GM23338 (cell line): Measurements from ENCODE around the gene ERC2. TPM values are rescaled to one million over a fixed set of nuclear protein-coding genes. Genes with fewer than 3 reads are reported as not detected.

Experiments used
- ATAC-seq: fragments of 200-7000 bp; cut with Tn5 transposase; 3 replicates; pipeline ENCODE4 v1.9.1; 2020
- DNase-seq: peaks from one replicate; pipeline ENCODE4 v3.0.0-alpha.2; 2015; ENCODE audit warnings: low spot score
- H2AFZ ChIP-seq: fragments of 200-600 bp; sonication (generic); 2 replicates; pipeline ENCODE4 v1.8.0; 2016; ENCODE audit warnings: antibody characterized with exemption, mild to moderate bottlenecking, moderate library complexity
- H3F3A ChIP-seq: fragments of 200-600 bp; sonication (generic); replicated peaks from 2 replicates; pipeline ENCODE4 v1.8.0; 2017; ENCODE audit warnings: antibody characterized with exemption, mixed run types, low read depth
- H3K27ac ChIP-seq: fragments of 200-600 bp; sonication (generic); 2 replicates; pipeline ENCODE4 v1.6.1; 2016; ENCODE audit warnings: low read depth
- H3K27me3 ChIP-seq: fragments of 200-600 bp; sonication (generic); 2 replicates; pipeline ENCODE4 v1.8.0; 2016; ENCODE audit warnings: mild to moderate bottlenecking, mixed run types, moderate library complexity; ENCODE audit not compliant: insufficient read depth
- H3K36me3 ChIP-seq: fragments of 200-600 bp; sonication (generic); 2 replicates; pipeline ENCODE4 v1.8.0; 2016; ENCODE audit warnings: mild to moderate bottlenecking; ENCODE audit not compliant: insufficient read depth
- H3K4me1 ChIP-seq: fragments of 200-600 bp; sonication (generic); 2 replicates; pipeline ENCODE4 v1.8.0; 2016; ENCODE audit warnings: mild to moderate bottlenecking, moderate library complexity; ENCODE audit not compliant: insufficient read depth
- H3K4me2 ChIP-seq: fragments of 200-600 bp; sonication (generic); 2 replicates; pipeline ENCODE4 v1.7.1; 2017; ENCODE audit warnings: mixed run types
- H3K4me3 ChIP-seq: fragments of 200-600 bp; sonication (generic); 2 replicates; pipeline ENCODE4 v1.6.1; 2016; ENCODE audit warnings: mixed run types
- H3K79me2 ChIP-seq: fragments of 200-600 bp; sonication (generic); replicated peaks from 2 replicates; pipeline ENCODE4 v1.8.0; 2017; ENCODE audit warnings: mild to moderate bottlenecking; ENCODE audit not compliant: insufficient read depth
- H3K9me2 ChIP-seq: fragments of 200-600 bp; sonication (generic); 2 replicates; pipeline ENCODE4 v1.8.0; 2017; ENCODE audit not compliant: insufficient read depth
- H4K20me1 ChIP-seq: fragments of 200-600 bp; sonication (generic); replicated peaks from 2 replicates; pipeline ENCODE4 v1.8.0; 2017; ENCODE audit warnings: mild to moderate bottlenecking; ENCODE audit not compliant: insufficient read depth
- H3K27ac Mint-ChIP-seq: 2 replicates; pipeline ENCODE4 v1.8.0; 2020; ENCODE audit warnings: inconsistent platforms, mild to moderate bottlenecking, moderate library complexity, mixed read lengths
- H3K27me3 Mint-ChIP-seq: 3 replicates; pipeline ENCODE4 v1.8.0; 2022; ENCODE audit warnings: low read depth, mild to moderate bottlenecking, moderate library complexity, mixed read lengths, inconsistent platforms; ENCODE audit not compliant: insufficient read depth, poor library complexity
- H3K36me3 Mint-ChIP-seq: 3 replicates; pipeline ENCODE4 v1.8.0; 2021; ENCODE audit warnings: low read depth, mild to moderate bottlenecking, inconsistent platforms, moderate library complexity, mixed read lengths
- H3K4me1 Mint-ChIP-seq: 3 replicates; pipeline ENCODE4 v1.8.0; 2020; ENCODE audit warnings: mild to moderate bottlenecking, inconsistent platforms, mixed read lengths
- H3K4me3 Mint-ChIP-seq: 3 replicates; pipeline ENCODE4 v1.8.0; 2021; ENCODE audit warnings: moderate library complexity, mild to moderate bottlenecking, inconsistent platforms, mixed read lengths
- H3K9me3 Mint-ChIP-seq: 3 replicates; pipeline ENCODE4 v1.8.0; 2020; ENCODE audit warnings: moderate library complexity, mild to moderate bottlenecking, inconsistent platforms, mixed read lengths
- CTCF ChIP-seq, 2 experiments: fragments of 200-600 bp in 1 of 2; sonication (generic) in 1 of 2; conservative IDR thresholded peaks; 2 replicates each; pipeline versions ENCODE4 v1.5.1 to v1.6.1; 2016 to 2017; ENCODE audit warnings: antibody characterized with exemption in 2 of 2, low read depth in 2 of 2, mild to moderate bottlenecking in 2 of 2, moderate library complexity in 1 of 2
- EZH2 ChIP-seq: fragments of 200-600 bp; sonication (generic); IDR thresholded peaks from one replicate; pipeline ENCODE4 v1.8.0; 2017; ENCODE audit warnings: antibody characterized with exemption, mild to moderate bottlenecking, low read depth; ENCODE audit not compliant: unreplicated experiment
- JUNB ChIP-seq: IDR thresholded peaks from one replicate; pipeline ENCODE4 v1.6.1; 2016; ENCODE audit warnings: antibody characterized with exemption; ENCODE audit not compliant: unreplicated experiment
- STAT1 ChIP-seq: IDR thresholded peaks from one replicate; pipeline ENCODE4 v1.6.1; 2016; ENCODE audit warnings: antibody characterized with exemption; ENCODE audit not compliant: unreplicated experiment
- ZNF462 ChIP-seq: fragments of 250-450 bp; sonication (Bioruptor Pico); IDR thresholded peaks from 2 replicates; pipeline ENCODE4 v1.5.0; 2020; ENCODE audit warnings: mild to moderate bottlenecking, moderate library complexity
- polyA plus RNA-seq: library from polyadenylated mRNA; unstranded; fragments of >200 nt; fragmentation: Nextera tagmentation; extraction: Ambion mirVana; gene quantifications from 2 replicates; pipeline ENCODE4 v1.2.1, GENCODE V29; 2016
- total RNA-seq: library from RNA; depleted of rRNA; stranded (reverse); fragments of >200 nt; shearing (Covaris generic); gene quantifications from 2 replicates; pipeline ENCODE4 v1.2.3, GENCODE V29; 2014

ERC2 gene
- total and polyA plus RNA-seq, 2 experiments from 2014 or later = 11.8 to 13.7 TPM

GRCh38 chr3:56122911-56123310 is 345.4 kb downstream of the ERC2 start:
- ATAC-seq = no peak
- H3K4me3 ChIP-seq = no peak overlapping the region
- H3K36me3 ChIP-seq = no peaks in the 10 kb centered on the region
- no peak for DNase-seq
- H3K4me2 ChIP-seq = peak overlapping the region; percentile 29
- peaks cover 43% of the 10 kb centered on the region for H3K4me1 Mint-ChIP-seq
- H3K9me3 Mint-ChIP-seq = peaks cover 3% of the 10 kb centered on the region; the same call in 2 of the 3 replicates
- no peak overlapping the region for H3K27ac ChIP-seq
- H3K27me3 Mint-ChIP-seq = peaks cover 1% of the 10 kb centered on the region
- H3K79me2 ChIP-seq = no peaks in the 10 kb centered on the region
- peaks cover 3% of the 10 kb centered on the region; the same call in 1 of the 2 replicates for H3K9me2 ChIP-seq
- H3K36me3 Mint-ChIP-seq = peaks cover 15% of the 10 kb centered on the region
- H3F3A ChIP-seq = no peaks in the 10 kb centered on the region
- TF ChIP-seq CTCF (conservative IDR thresholded peaks at IDR 0.05; ENCODE audit: low read depth in 2 of 2) (no peak), ZNF462 (CRISPR knock-in tag) (no peak), STAT1 (no peak)
- no peak overlapping the region for H3K27ac Mint-ChIP-seq
- no peaks in the 10 kb centered on the region for H3K27me3 ChIP-seq
- H4K20me1 ChIP-seq = no peaks in the 10 kb centered on the region
- H3K4me1 ChIP-seq = peaks cover 36% of the 10 kb centered on the region
- H3K4me3 Mint-ChIP-seq = no peak overlapping the region
- no peak overlapping the region for H2AFZ ChIP-seq

GRCh38 chr3:56121716-56122115 is 346.6 kb downstream of the ERC2 start:
- Histone ChIP-seq H3K4me3 (no peak overlapping the region), H3F3A (no peaks in the 10 kb centered on the region), H3K79me2 (no peaks in the 10 kb centered on the region), H3K4me1 (peaks cover 48% of the 10 kb centered on the region), H4K20me1 (no peaks in the 10 kb centered on the region), H3K27ac (no peak overlapping the region), H2AFZ (no peak overlapping the region), H3K9me2 (peaks cover 7% of the 10 kb centered on the region; the same call in 1 of the 2 replicates), H3K4me2 (no peak overlapping the region), H3K27me3 (no peaks in the 10 kb centered on the region), H3K36me3 (no peaks in the 10 kb centered on the region)
- Mint-ChIP-seq H3K36me3 (peaks cover 10% of the 10 kb centered on the region; the same call in 2 of the 3 replicates), H3K9me3 (peaks cover 3% of the 10 kb centered on the region; the same call in 2 of the 3 replicates), H3K27ac (no peak overlapping the region), H3K27me3 (peaks cover 1% of the 10 kb centered on the region), H3K4me1 (peaks cover 51% of the 10 kb centered on the region), H3K4me3 (no peak overlapping the region)
- ATAC-seq (no peak), DNase-seq (no peak)
- no peak for TF ChIP-seq EZH2
- no peak for TF ChIP-seq JUNB
